Parathyroid adenoma (tissue), 2 donors: Measurements from ENCODE around the gene ASCL2.

Experiments
- H2AFZ ChIP-seq: fragments of 300-600 bp; sonication (generic); one replicate; pipeline ENCODE4 v1.7.0; 2017; ENCODE audit warnings: antibody characterized with exemption, mild to moderate bottlenecking
- H3K27ac ChIP-seq: fragments of 300-600 bp; sonication (generic); one replicate; pipeline ENCODE4 v1.7.0; 2017
- H3K27me3 ChIP-seq: fragments of 300-600 bp; sonication (generic); one replicate; pipeline ENCODE4 v1.7.0; 2017; ENCODE audit warnings: low read length; ENCODE audit not compliant: control insufficient read depth, insufficient read depth
- H3K36me3 ChIP-seq: fragments of 300-600 bp; sonication (generic); one replicate; pipeline ENCODE4 v1.7.0; 2017; ENCODE audit warnings: low read length; ENCODE audit not compliant: control insufficient read depth, insufficient read depth
- H3K4me1 ChIP-seq: fragments of 300-600 bp; sonication (generic); one replicate; pipeline ENCODE4 v1.7.0; 2017; ENCODE audit warnings: control low read depth
- H3K4me2 ChIP-seq: fragments of 300-600 bp; sonication (generic); one replicate; pipeline ENCODE4 v1.7.0; 2017; ENCODE audit warnings: low read length
- H3K4me3 ChIP-seq: fragments of 300-600 bp; sonication (generic); one replicate; pipeline ENCODE4 v1.7.0; 2017; ENCODE audit warnings: low read depth, low read length
- H3K79me2 ChIP-seq: fragments of 300-600 bp; sonication (generic); one replicate; pipeline ENCODE4 v1.7.0; 2017; ENCODE audit warnings: control low read depth
- H3K9ac ChIP-seq: fragments of 300-600 bp; sonication (generic); one replicate; pipeline ENCODE4 v1.7.0; 2017; ENCODE audit warnings: mild to moderate bottlenecking
- H3K9me3 ChIP-seq: fragments of 300-600 bp; sonication (generic); one replicate; pipeline ENCODE4 v1.7.0; 2017; ENCODE audit warnings: low read length; ENCODE audit not compliant: control insufficient read depth
- TF ChIP-seq, protein P1 (sequence below): fragments of 300-600 bp; sonication (generic); IDR thresholded peaks from one replicate; pipeline ENCODE4 v1.7.0; 2017; ENCODE audit warnings: antibody characterized with exemption, mild to moderate bottlenecking
- donor health status: primary hyperparathyroidism.

The ASCL2 gene

DNA sequence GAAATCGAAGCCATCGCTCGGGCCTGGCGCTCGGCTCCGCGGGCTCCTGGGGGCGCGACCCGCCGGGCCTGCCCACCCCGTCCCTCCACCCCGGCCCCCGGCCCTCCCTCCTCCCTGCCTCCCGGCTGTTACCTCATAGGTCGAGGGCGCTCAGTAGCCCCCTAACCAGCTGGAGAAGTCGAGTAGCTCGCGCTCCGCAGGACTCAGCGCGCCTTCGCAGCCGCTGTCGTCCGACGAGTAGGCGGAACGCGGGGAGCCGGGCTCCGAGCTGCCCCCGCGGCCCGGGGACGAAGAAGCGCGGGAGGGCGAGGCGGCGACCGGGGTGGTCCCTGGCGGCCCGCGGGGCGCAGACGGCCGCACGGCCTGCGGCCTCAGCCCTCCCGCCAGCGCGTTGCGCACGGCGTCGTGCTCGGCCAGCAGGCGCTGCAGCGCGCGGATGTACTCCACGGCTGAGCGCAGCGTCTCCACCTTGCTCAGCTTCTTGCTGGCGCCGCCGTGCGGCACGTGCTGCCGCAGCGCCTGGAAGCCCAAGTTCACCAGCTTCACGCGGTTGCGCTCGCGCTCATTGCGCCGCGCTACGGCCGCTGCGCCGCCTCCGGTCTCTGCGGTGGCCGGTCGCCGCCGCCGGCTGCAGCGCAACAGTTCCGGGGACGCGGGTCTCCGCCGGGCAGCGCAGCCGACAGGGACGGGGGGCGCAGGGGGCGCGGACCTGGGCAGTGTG lies 627 bp downstream of the ASCL2 start:
- Histone ChIP-seq H3K79me2 (no peaks in the 10 kb centered on the region), H3K27ac (no peak overlapping the region), H3K36me3 (no peaks in the 10 kb centered on the region), H2AFZ (no peak overlapping the region), H3K4me1 (no peaks in the 10 kb centered on the region), H3K27me3 (no peaks in the 10 kb centered on the region), H3K4me3 (no peak overlapping the region), H3K9me3 (no peaks in the 10 kb centered on the region), H3K9ac (no peak overlapping the region), H3K4me2 (no peak overlapping the region)
- TF ChIP-seq, protein P1, sequence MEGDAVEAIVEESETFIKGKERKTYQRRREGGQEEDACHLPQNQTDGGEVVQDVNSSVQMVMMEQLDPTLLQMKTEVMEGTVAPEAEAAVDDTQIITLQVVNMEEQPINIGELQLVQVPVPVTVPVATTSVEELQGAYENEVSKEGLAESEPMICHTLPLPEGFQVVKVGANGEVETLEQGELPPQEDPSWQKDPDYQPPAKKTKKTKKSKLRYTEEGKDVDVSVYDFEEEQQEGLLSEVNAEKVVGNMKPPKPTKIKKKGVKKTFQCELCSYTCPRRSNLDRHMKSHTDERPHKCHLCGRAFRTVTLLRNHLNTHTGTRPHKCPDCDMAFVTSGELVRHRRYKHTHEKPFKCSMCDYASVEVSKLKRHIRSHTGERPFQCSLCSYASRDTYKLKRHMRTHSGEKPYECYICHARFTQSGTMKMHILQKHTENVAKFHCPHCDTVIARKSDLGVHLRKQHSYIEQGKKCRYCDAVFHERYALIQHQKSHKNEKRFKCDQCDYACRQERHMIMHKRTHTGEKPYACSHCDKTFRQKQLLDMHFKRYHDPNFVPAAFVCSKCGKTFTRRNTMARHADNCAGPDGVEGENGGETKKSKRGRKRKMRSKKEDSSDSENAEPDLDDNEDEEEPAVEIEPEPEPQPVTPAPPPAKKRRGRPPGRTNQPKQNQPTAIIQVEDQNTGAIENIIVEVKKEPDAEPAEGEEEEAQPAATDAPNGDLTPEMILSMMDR = no peak

DNA sequence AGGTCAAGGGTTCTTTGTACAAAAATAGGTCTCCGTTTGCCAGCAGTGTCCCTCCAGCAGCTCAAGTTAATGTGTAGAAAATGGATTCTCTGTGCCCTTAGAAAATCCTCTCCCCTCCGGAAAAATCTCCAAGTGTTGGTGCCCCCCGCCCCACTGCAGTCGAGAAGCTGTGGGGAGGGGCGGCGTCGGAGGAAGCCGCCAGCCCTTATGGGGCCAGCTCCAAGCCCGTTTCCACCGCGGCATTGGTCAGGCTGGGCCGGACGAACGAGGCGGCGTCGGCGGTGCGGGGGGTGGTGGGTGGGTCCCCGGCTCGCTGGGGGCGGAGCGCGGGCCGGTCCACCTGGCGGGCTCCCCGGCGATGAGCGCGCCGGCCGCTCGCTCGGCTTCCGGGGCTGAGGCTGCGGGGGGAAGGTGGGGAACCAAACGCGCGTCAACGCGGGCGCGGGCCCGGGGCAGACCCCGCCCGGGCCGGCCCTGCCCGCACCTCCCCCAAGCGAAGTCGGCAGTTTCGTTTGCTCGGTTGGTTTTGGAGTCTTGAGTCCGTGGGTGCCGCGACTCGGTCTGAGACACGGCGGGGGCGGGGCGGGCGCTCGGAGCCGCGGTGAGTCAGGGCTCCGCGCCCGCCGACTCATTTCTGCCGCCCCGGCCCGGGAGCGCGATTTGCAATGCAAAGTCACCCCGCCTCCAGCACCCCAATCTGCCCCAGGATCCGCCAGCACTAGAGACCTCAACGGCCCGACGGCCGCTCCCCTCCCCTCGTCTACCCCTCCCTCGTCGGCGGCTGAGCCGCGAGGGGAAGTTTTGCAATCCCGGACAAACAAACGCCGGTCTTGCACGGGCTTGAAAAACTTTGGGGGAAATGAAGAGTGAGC lies 1.4 kb downstream of the ASCL2 start:
- no peaks in the 10 kb centered on the region for H3K36me3 ChIP-seq
- peak overlapping the region; percentile 46 for H2AFZ ChIP-seq
- H3K4me3 ChIP-seq = peak overlapping the region; percentile 37
- peak overlapping the region; percentile 58 for H3K4me2 ChIP-seq
- no peak overlapping the region for H3K9ac ChIP-seq
- H3K27ac ChIP-seq = no peak overlapping the region
- H3K79me2 ChIP-seq = no peaks in the 10 kb centered on the region
- H3K4me1 ChIP-seq = no peaks in the 10 kb centered on the region
- no peaks in the 10 kb centered on the region for H3K9me3 ChIP-seq
- no peaks in the 10 kb centered on the region for H3K27me3 ChIP-seq
- TF ChIP-seq, protein P1 = no peak

DNA sequence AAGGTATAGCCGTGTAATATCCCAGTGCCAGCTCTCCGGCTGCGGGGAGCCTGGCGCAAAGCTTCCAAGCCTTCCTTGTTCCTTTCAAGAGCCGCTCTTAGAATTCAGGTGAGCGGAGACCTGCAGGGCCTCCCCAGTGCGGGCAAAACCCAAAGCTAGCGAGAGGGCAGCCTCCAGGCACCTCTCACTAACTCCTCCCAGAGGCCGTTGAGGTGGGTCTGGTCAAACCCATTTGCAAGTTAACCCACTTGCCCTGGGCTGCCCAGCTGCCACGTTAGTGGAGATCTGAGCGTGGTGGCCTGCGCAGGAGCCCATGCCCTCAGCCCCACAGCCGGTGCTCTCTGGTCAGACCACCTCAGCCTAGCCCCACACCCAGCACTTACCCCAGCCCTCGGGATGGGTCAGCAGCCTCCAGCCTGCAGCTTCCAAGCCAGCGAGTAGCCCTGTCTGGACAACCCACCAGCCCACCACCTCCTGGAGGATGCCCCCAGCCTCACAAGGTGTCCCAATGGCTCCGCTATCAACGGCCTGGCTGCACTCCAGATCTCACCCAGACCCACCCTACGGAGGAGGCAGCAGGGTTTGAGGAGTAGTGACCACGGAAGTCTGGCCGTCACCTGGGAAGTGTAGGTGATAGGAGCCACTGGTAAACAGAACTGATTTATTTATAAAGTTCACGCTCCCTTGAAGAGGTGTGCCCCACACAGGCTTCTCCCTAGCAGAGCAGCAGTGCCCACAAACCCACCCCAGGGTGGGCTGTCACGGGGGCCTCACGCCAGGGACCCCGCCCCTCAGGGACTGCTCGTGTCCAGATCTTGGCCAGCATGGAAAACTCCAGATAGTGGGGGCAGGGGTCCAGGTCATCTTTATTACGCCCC lies 2.3 kb downstream of the ASCL2 start:
- no peak overlapping the region for H3K4me2 ChIP-seq
- no peaks in the 10 kb centered on the region for H3K79me2 ChIP-seq
- H3K27ac ChIP-seq = no peak overlapping the region
- TF ChIP-seq, protein P1 = no peak
- no peak overlapping the region for H2AFZ ChIP-seq
- no peaks in the 10 kb centered on the region for H3K27me3 ChIP-seq
- H3K4me3 ChIP-seq = no peak overlapping the region
- H3K9me3 ChIP-seq = no peaks in the 10 kb centered on the region
- H3K36me3 ChIP-seq = no peaks in the 10 kb centered on the region
- H3K4me1 ChIP-seq = no peaks in the 10 kb centered on the region
- no peak overlapping the region for H3K9ac ChIP-seq

DNA sequence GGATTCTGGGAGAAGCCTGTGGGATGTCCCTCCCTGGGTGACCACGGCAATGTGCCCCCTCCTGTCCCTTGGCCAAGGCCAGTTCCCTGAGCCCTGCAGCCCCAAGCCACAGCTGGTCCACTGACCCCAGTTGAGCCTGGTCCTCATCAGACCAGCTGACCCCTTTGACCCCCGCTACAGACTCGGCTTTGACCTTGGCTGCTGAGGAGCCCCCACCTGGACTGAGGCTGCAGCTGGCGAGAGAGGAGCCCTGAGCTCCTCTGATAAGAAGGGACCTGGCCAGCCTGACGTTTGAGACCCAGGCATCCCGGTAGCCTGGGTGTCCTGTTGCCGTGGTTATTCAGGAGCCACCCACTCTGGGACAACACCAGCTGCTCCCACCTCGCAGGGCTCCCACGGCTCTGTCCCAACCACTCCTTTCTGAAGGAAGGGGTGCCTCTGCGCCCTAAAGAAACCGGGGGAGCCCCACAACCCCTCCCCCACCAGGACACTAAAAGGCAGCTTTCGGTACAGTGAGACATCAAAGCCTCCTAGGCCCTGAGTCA lies 3.0 kb downstream of the ASCL2 start:
- no peak overlapping the region for H3K4me2 ChIP-seq
- H3K9ac ChIP-seq = no peak overlapping the region
- H3K4me3 ChIP-seq = no peak overlapping the region
- H3K79me2 ChIP-seq = no peaks in the 10 kb centered on the region
- H3K36me3 ChIP-seq = no peaks in the 10 kb centered on the region
- TF ChIP-seq, protein P1 = no peak
- H3K27ac ChIP-seq = no peak overlapping the region
- no peaks in the 10 kb centered on the region for H3K9me3 ChIP-seq
- H3K27me3 ChIP-seq = no peaks in the 10 kb centered on the region
- no peaks in the 10 kb centered on the region for H3K4me1 ChIP-seq
- no peak overlapping the region for H2AFZ ChIP-seq
